A673 (cell line): ENCODE data around the gene PIGW. TPM values are rescaled to one million over a fixed set of nuclear protein-coding genes. Genes with fewer than 3 reads are reported as not detected.

Source experiments
- BruUV-seq: library from RNA; stranded (reverse); fragments of 400-500 nt; replicated peaks from 2 replicates; lab custom pipeline; 2021; lab: Mats Ljungman, UMichigan
- CTCF ChIA-PET: fragments of 300-600 bp; sonication (Branson Sonifier 250); formaldehyde crosslinking; loops from one replicate; lab custom pipeline; 2022; ENCODE audit warnings: antibody characterized with exemption; lab: Charles Lee
- POLR2A ChIA-PET: fragments of 300-600 bp; sonication (Branson Sonifier 250); formaldehyde crosslinking; loops from one replicate; lab custom pipeline; 2022; ENCODE audit warnings: antibody characterized with exemption; ENCODE audit not compliant: low non-redundant PET; lab: Charles Lee
- DNase-seq: peaks from one replicate; pipeline ENCODE4 v3.0.0-alpha.2; 2015; ENCODE audit warnings: low spot score
- H3K27ac ChIP-seq: fragments of 200-600 bp; sonication (generic); 2 replicates; pipeline ENCODE4 v1.5.1; 2016; ENCODE audit warnings: mixed run types, low read depth, mild to moderate bottlenecking, mixed read lengths, antibody characterized with exemption, low read length; ENCODE audit not compliant: poor library complexity, severe bottlenecking
- H3K27me3 ChIP-seq: fragments of 200-600 bp; sonication (generic); replicated peaks from 2 replicates; pipeline ENCODE4 v1.6.1; 2017; ENCODE audit warnings: mixed run types, low read depth, mild to moderate bottlenecking, mixed read lengths, antibody characterized with exemption, low read length; ENCODE audit not compliant: insufficient read depth, poor library complexity
- H3K36me3 ChIP-seq: fragments of 200-600 bp; sonication (generic); 2 replicates; pipeline ENCODE4 v1.6.1; 2016; ENCODE audit warnings: mixed run types, mild to moderate bottlenecking, mixed read lengths, antibody characterized with exemption, low read length; ENCODE audit not compliant: insufficient read depth, poor library complexity, severe bottlenecking
- H3K4me1 ChIP-seq: fragments of 200-600 bp; sonication (generic); 2 replicates; pipeline ENCODE4 v1.6.1; 2017; ENCODE audit warnings: mixed run types, mild to moderate bottlenecking, mixed read lengths, antibody characterized with exemption, low read length; ENCODE audit not compliant: insufficient read depth, poor library complexity, severe bottlenecking
- H3K4me3 ChIP-seq: fragments of 200-600 bp; sonication (generic); 2 replicates; pipeline ENCODE4 v1.5.1; 2016; ENCODE audit warnings: low read depth, mixed run types, mild to moderate bottlenecking, mixed read lengths, low read length; ENCODE audit not compliant: poor library complexity, severe bottlenecking
- H3K9me3 ChIP-seq: fragments of 200-600 bp; sonication (generic); 2 replicates; pipeline ENCODE4 v1.6.1; 2016; ENCODE audit warnings: mixed run types, low read depth, mild to moderate bottlenecking, mixed read lengths, antibody characterized with exemption, low read length; ENCODE audit not compliant: poor library complexity, severe bottlenecking
- EZH2 ChIP-seq: fragments of 200-600 bp; sonication (generic); IDR thresholded peaks from 2 replicates; pipeline ENCODE4 v1.6.1; 2017; ENCODE audit warnings: borderline replicate concordance, low read depth, mild to moderate bottlenecking, mixed read lengths, antibody characterized with exemption, low read length; ENCODE audit not compliant: poor library complexity, severe bottlenecking
- intact Hi-C: fragments of 100-400 bp; cut with micrococcal nuclease; formaldehyde crosslinking; loops from one replicate; pipeline ENCODE4 v1.10.0; 2022; ENCODE audit not compliant: unreplicated experiment
- total RNA-seq: library from RNA; stranded (reverse); gene quantifications from 2 replicates; pipeline ENCODE4 v1.2.3, GENCODE V29; 2021
- TF ChIP-seq, protein P1 (sequence below): fragments of 300-800, 200-600 bp; sonication (generic); conservative IDR thresholded peaks from 2 replicates; pipeline ENCODE4 v1.5.1; 2017; ENCODE audit warnings: low read depth, mild to moderate bottlenecking, antibody characterized with exemption, low read length, moderate library complexity, mixed read lengths

Gene PIGW
- total RNA-seq, 1 experiment from 2014 or later = 10.3 TPM

DNA sequence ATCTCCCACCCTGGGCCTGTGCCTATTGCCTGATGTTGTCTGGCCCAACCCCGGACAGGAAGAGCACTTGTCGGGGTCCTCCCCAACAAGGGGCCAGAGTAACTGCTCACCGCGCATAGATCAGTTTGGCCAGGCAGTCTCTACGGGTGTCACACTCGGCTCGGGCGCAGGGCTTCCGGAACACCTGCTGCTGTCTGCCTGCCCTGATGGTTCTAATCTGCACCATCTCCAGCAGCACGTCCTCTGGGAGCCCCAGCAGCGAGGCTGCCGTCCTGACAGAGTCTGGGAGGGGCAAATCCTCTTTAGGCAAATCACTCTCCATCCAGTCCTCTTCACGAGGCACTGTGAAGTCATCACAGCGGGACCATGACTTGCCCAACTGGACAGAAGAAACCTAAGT is 24.2 kb upstream of the PIGW start:
- no peaks in the 10 kb centered on the region for H3K27me3 ChIP-seq
- no peaks in the 10 kb centered on the region for H3K9me3 ChIP-seq
- no peak for DNase-seq
- H3K4me3 ChIP-seq = no peak overlapping the region
- ChIA-PET CTCF (no interaction called here), POLR2A (no interaction called here)
- no peak overlapping the region for H3K27ac ChIP-seq
- no peaks in the 10 kb centered on the region for H3K4me1 ChIP-seq
- intact Hi-C loops = no loop called here
- TF ChIP-seq, protein P1, sequence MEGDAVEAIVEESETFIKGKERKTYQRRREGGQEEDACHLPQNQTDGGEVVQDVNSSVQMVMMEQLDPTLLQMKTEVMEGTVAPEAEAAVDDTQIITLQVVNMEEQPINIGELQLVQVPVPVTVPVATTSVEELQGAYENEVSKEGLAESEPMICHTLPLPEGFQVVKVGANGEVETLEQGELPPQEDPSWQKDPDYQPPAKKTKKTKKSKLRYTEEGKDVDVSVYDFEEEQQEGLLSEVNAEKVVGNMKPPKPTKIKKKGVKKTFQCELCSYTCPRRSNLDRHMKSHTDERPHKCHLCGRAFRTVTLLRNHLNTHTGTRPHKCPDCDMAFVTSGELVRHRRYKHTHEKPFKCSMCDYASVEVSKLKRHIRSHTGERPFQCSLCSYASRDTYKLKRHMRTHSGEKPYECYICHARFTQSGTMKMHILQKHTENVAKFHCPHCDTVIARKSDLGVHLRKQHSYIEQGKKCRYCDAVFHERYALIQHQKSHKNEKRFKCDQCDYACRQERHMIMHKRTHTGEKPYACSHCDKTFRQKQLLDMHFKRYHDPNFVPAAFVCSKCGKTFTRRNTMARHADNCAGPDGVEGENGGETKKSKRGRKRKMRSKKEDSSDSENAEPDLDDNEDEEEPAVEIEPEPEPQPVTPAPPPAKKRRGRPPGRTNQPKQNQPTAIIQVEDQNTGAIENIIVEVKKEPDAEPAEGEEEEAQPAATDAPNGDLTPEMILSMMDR = no peak
- no peak for TF ChIP-seq EZH2
- no TSS peak for BruUV-seq
- no peaks in the 10 kb centered on the region for H3K36me3 ChIP-seq

DNA sequence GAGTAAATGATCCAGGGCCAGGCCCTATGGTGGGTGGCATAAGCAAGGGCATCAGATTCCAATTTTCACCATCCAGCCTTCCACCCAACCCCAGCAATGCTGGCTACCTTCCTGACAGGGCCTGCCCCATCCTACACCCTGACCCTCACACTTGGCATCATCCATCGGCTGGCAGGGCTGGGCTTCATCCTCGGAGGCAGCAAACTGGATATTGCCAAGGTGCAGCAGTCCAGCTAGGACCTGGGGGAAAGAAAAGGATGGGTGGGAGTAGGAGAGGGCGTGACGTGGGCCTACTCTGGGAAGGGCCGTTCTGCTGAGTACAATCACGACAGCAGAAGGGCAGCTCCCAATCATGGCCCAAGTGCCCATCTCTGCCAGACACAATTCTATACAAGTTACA is 23.6 kb upstream of the PIGW start:
- POLR2A ChIA-PET = no interaction called here

DNA sequence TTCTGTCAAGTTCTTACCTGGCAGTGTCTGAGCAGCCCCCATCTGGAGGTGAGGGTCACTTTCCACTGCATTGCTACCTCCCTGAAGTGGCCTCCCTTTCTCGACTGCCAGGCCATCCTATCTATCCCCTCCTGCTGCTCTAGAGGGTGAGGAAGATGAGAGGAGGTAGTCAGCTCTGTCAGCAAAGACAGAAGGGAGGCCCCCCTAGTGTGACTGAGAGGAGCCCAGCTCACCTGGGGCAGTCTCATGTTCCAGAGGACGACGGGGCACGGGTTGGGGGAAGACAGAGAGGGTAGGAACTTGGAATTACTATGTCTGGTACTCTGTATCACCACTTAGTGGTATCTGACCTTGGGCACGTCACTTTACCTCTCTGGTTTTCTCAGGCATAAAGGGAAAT is 22.1 kb upstream of the PIGW start:
- intact Hi-C loops = no loop called here
- ChIA-PET CTCF (no interaction called here), POLR2A (no interaction called here)
- H3K27ac ChIP-seq = no peak overlapping the region
- TF ChIP-seq, protein P1 = no peak
- TF ChIP-seq EZH2 = no peak
- no peaks in the 10 kb centered on the region for H3K36me3 ChIP-seq
- no peak for DNase-seq
- H3K4me1 ChIP-seq = no peaks in the 10 kb centered on the region
- H3K4me3 ChIP-seq = no peak overlapping the region
- BruUV-seq = no TSS peak
- H3K9me3 ChIP-seq = no peaks in the 10 kb centered on the region
- no peaks in the 10 kb centered on the region for H3K27me3 ChIP-seq

More for the DNA sequence above, 23.6 kb upstream of the PIGW start:
- DNase-seq = no peak
- Histone ChIP-seq H3K36me3 (no peaks in the 10 kb centered on the region), H3K4me3 (no peak overlapping the region), H3K9me3 (no peaks in the 10 kb centered on the region), H3K4me1 (no peaks in the 10 kb centered on the region), H3K27me3 (no peaks in the 10 kb centered on the region), H3K27ac (no peak overlapping the region)
- CTCF ChIA-PET = no interaction called here
- no TSS peak for BruUV-seq
- intact Hi-C loops = no loop called here
- TF ChIP-seq, protein P1 = no peak
- TF ChIP-seq EZH2 = no peak
